ENCODE measurements around the gene NUSAP1. TPM values are rescaled to one million over a fixed set of nuclear protein-coding genes. Genes with fewer than 3 reads are reported as not detected.
A peak's percentile ranks its signal among the peaks of the same experiment; 100 is the strongest.
"Not testable (repeated sequence)": the region's sequence is repeated elsewhere in the genome, so short reads cannot be mapped to it uniquely, and the experiment has no call there.

The NUSAP1 gene
- total RNA-seq, 8 experiments from 2014 or later, result 1.7 to 140 (median 7.3) TPM

DNA sequence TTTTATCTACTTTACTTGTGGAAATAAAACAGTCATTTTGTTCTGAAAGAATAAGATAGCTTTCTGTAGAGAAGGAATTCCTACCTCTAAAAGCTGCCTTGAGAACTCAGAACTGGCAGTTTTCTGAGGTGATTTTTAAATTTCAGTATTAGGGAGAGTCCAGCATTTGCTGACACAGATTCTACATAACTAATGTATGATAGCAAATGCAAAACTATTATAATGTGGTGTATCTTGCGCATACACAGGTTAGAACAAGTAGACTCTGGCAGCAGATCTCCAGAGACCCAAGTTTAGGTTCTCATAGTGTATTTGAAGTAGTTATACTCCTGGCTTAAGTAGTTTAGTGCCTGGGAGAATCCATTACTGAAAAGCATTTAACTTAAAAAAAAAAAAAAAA is 31.1 kb upstream of the NUSAP1 start:
- 0 to 100% (median 88%) methylated on average over 1 of the region's 1 CpG; no CpG with 5 or more reads in 2 of the 10 experiments for WGBS, 10 experiments
- Histone ChIP-seq H3K4me3 (no peak overlapping the region), H3K27ac (no peak overlapping the region), H3K4me1 (replicated peaks in 1 of 2) (no peaks in the 10 kb centered on the region)
- in situ Hi-C loops (cut with MboI; ENCODE audit: low pct_unique_long_range_greater_than_20kb in 2 of 9, low sequenced_read_pairs in 9 of 9, unreplicated experiment in 9 of 9), result no loop called here
- peak in 3 of 8 experiments; percentile 73 to 82 (median 77) for ATAC-seq (replicated peaks in 6 of 8)

DNA sequence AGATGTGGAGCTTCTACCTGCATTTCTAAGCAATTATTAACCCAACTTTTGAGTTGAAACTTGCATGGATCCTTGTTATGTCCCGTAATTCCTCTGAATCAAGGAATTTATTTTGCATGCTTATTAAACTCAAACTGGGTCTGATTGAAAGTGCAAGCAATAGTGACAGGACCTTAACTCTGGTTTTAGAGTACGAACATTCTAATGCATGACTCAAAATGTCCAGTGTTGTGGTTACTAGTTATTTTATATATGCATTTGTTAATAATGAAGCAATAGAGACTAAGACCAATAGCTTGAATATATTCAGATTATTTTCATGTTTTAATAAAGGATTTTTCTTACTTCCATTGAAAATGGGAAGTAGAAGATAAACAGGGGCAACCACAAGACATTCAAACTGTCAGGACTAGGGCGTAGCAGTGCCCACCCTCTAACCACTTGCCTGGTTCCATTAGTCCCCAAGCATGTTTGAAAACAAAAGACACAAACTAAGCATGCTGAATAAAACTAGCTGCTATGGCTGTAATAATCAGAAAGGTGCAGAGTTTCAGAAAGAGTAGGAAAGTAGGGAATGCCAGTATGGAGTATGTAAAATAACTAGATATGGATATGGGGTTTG is 28.4 kb upstream of the NUSAP1 start:
- in situ Hi-C loops (cut with MboI; ENCODE audit: low pct_unique_long_range_greater_than_20kb in 2 of 9, low sequenced_read_pairs in 9 of 9, unreplicated experiment in 9 of 9), result no loop called here
- H3K27ac ChIP-seq, result no peak overlapping the region
- no peak for ATAC-seq (replicated peaks in 6 of 8)
- no peaks in the 10 kb centered on the region for H3K4me1 ChIP-seq (replicated peaks in 1 of 2)
- no peak overlapping the region for H3K4me3 ChIP-seq
- WGBS, 10 experiments, result 67 to 100% (median 91%) methylated on average over 1 to 3 of the region's 3 CpGs; no CpG with 5 or more reads in 2 of the 10 experiments

DNA sequence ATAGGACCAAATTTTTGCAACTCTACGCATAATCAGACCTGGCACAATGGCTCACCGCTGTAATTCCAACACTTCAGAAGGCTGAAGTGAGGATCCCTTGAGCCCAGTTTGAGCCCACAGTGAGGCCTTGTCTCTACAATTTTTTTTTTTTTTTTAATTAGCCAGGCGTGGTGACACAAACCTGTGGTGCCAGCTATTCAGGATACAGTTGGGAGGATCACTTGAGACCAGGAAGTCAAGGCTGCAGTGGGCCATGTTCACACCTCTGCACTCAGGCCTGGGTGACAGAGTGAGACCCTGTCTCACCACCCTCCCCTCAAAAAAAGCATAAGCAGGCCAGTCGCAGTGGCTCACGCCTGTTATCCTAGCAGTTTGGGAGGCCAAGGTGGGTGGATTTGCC is 25.0 kb upstream of the NUSAP1 start:
- Histone ChIP-seq H3K27ac (no peak overlapping the region), H3K4me3 (no peak overlapping the region), H3K4me1 (replicated peaks in 1 of 2) (no peaks in the 10 kb centered on the region)
- in situ Hi-C loops (cut with MboI; ENCODE audit: low pct_unique_long_range_greater_than_20kb in 2 of 9, low sequenced_read_pairs in 9 of 9, unreplicated experiment in 9 of 9), result no loop called here
- WGBS, 10 experiments, result 77 to 100% (median 82%) methylated on average over 2 to 3 of the region's 5 CpGs; no CpG with 5 or more reads in 5 of the 10 experiments
- ATAC-seq (replicated peaks in 6 of 8), result no peak

DNA sequence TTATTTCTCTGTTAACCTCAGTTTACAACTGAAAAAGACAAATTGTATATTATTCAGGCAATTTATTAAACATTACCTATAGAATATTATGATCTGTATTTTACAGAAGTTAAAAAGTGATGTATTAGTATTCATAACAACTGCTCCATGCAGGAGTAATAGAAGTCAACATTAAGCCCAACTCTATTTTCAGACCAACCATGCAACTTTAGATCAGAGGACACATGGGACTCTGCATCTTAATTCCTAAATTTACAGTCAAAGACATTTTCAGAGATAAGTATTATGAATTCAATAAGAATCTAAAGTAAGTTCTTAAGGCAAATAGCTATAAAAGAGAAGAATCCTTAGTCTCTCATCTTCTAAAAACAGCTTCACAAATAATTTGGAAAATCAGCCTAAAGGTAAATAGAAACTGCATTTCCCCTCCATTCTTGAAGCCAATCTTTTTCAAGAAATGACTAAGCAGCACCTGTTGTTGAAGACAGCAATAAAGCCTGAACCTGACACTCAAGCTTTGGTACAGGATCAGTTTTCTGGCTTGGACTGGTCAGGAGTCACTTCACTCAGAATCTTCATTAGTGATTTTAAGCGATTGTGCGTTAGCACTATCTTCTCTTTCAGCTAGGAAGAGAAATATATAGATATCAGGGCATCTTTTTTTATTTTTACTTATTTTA is 23.3 kb upstream of the NUSAP1 start:
- in situ Hi-C loops (cut with MboI; ENCODE audit: low pct_unique_long_range_greater_than_20kb in 2 of 9, low sequenced_read_pairs in 9 of 9, unreplicated experiment in 9 of 9), result no loop called here
- no peak overlapping the region for H3K4me3 ChIP-seq
- no peaks in the 10 kb centered on the region for H3K4me1 ChIP-seq (replicated peaks in 1 of 2)
- WGBS, 10 experiments, result 83 to 100% (median 100%) methylated on average over 1 to 2 of the region's 2 CpGs; no CpG with 5 or more reads in 4 of the 10 experiments
- H3K27ac ChIP-seq, result no peak overlapping the region
- no peak for ATAC-seq (replicated peaks in 6 of 8)

DNA sequence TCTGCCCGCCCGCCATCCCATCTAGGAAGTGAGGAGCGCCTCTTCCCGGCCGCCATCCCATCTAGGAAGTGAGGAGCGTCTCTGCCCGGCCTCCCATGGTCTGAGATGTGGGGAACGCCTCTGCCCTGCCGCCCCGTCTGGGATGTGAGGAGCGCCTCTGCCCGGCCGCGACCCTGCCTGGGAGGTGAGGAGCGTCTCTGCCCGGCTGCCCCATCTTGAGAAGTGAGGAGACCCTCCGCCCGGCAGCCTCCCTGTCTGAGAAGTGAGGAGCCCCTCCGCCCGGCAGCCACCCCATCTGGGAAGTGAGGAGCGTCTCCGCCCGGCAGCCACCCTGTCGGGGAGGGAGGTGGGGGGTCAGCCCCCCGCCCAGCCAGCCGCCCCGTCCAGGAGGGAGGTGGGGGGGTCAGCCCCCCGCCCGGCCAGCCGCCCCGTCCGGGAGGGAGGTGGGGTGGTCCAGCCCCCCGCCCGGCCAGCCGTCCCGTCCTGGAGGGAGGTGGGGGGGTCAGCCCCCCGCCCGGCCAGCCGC is 11.8 kb upstream of the NUSAP1 start:
- WGBS, 10 experiments, result no CpG with 5 or more reads among the region's 39 CpGs

DNA sequence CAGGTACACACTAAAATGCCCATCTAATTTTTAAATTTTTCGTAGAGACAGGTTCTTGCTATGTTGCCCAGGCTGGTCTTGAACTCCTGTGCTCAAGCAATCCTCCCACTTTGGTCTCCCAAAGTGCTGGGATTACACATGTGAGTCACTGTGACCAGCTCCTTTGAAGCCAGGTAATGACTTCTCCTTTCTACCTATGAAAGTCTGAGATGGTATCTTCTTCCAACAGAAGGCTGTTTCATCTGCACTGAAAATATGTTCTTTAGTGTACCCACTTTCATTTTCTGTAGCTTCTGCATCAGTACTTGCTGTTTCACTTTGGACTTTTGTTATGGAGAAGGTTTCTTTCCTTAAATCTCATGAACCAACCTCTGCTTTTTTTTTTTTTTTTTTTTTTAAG is 9.1 kb upstream of the NUSAP1 start:
- H3K4me1 ChIP-seq (replicated peaks in 1 of 2), result no peaks in the 10 kb centered on the region
- in situ Hi-C loops (cut with MboI; ENCODE audit: low pct_unique_long_range_greater_than_20kb in 2 of 9, low sequenced_read_pairs in 9 of 9, unreplicated experiment in 9 of 9), result no loop called here
- no peak overlapping the region for H3K4me3 ChIP-seq
- 83 to 100% (median 88%) methylated on average over 1 of the region's 1 CpG; no CpG with 5 or more reads in 5 of the 10 experiments for WGBS, 10 experiments
- ATAC-seq (replicated peaks in 6 of 8), result no peak
- H3K27ac ChIP-seq, result no peak overlapping the region

More for the DNA sequence above, 11.8 kb upstream of the NUSAP1 start:
- H3K27ac ChIP-seq; in situ Hi-C loops (cut with MboI; ENCODE audit: low pct_unique_long_range_greater_than_20kb in 2 of 9, low sequenced_read_pairs in 9 of 9, unreplicated experiment in 9 of 9); H3K4me3 ChIP-seq; H3K4me1 ChIP-seq (replicated peaks in 1 of 2); ATAC-seq (replicated peaks in 6 of 8): not testable (repeated sequence)

DNA sequence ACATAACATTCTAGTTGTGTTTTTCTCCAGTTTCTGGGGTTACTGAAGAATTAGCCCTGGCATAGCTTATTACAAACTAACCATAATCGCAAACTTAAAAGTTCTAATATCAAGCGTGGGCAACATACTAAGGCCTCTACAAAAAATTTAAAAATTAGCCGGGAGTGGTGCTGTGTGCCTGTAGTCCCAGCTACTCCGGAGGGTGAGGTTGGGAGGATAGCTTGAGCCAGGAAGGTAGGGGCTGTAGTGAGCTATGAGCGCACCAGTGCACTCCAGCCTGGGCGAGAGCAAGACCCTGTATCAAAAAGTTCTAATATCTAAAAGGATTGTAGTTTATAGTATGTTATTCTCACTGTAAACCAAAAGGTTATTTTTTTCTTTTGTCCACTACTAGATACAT is 1.4 kb upstream of the NUSAP1 start:
- in situ Hi-C loops (cut with MboI; ENCODE audit: low pct_unique_long_range_greater_than_20kb in 2 of 9, low sequenced_read_pairs in 9 of 9, unreplicated experiment in 9 of 9), result no loop called here
- Histone ChIP-seq H3K4me1 (replicated peaks in 1 of 2) (peaks cover 0 to 2% of the 10 kb centered on the region in 2 donors), H3K27ac (no peak overlapping the region), H3K4me3 (peak overlapping the region in 2 of 5 donors; percentile 60 to 92)
- no peak for ATAC-seq (replicated peaks in 6 of 8)
- WGBS, 10 experiments, result 20 to 80% (median 44%) methylated on average over 1 to 6 of the region's 6 CpGs; no CpG with 5 or more reads in 1 of the 10 experiments

DNA sequence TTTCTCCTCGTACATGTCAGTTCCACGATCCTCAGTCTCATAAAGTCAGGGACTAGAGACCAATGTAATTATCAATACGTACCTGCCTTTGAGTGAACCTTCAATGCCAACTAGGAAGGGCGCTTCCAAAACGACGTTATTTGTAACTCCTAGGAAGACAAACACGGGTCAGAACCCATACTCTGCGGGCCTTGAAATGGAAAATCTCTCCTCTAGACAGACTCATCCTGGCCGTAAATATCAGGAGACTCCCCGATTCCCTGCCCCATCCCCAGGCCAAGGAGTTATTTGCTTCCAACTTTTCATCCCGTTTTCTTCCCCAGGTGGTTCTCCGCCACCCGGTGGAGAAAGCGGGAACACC is 868 bp upstream of the NUSAP1 start:
- 0 to 10% (median 5%) methylated on average over 2 to 14 of the region's 14 CpGs; no CpG with 5 or more reads in 2 of the 10 experiments for WGBS, 10 experiments
- Histone ChIP-seq H3K4me3 (peak overlapping the region; percentile 57 to 92 (median 72)), H3K4me1 (replicated peaks in 1 of 2) (peaks cover 0 to 2% of the 10 kb centered on the region in 2 donors), H3K27ac (peak overlapping the region in 1 of 2 donors; percentile 71)
- in situ Hi-C loops (cut with MboI; ENCODE audit: low pct_unique_long_range_greater_than_20kb in 2 of 9, low sequenced_read_pairs in 9 of 9, unreplicated experiment in 9 of 9), result no loop called here
- no peak for ATAC-seq (replicated peaks in 6 of 8)

DNA sequence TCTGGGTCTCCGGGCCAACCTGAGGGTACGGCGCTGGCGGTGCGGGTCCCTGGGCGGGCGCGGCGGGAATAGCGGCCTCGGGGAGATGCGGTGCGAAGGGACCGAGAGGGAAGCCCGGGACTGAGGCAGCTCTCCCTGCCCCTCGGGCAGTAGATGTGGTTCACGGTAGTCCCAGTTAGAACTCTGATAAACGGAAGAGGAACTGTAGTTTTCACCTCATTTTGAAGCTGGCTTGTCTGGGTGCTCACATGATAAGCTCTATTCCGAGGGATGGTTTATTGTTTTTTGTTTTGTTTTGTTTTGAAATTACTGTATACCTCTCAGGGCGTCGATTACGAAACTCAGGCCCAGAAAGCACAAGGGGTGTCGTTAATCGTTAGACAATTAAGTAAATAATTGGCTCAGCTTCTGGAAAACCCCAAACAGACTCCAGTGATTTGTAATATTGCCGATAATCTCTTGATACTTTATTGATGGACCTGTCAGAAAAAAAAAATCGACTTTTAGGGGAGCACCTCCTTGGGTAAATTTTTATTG is 413 bp downstream of the NUSAP1 start:
- in situ Hi-C loops (cut with MboI; ENCODE audit: low pct_unique_long_range_greater_than_20kb in 2 of 9, low sequenced_read_pairs in 9 of 9, unreplicated experiment in 9 of 9), result no loop called here
- ATAC-seq (replicated peaks in 6 of 8), result peak; percentile 9 to 48 (median 20)
- Histone ChIP-seq H3K4me1 (replicated peaks in 1 of 2) (peaks cover 0 to 4% of the 10 kb centered on the region in 2 donors), H3K27ac (peak overlapping the region in 1 of 2 donors; percentile 28), H3K4me3 (peak overlapping the region; percentile 57 to 92 (median 72))
- WGBS, 10 experiments, result 0 to 4% (median 0%) methylated on average over 2 to 10 of the region's 26 CpGs

DNA sequence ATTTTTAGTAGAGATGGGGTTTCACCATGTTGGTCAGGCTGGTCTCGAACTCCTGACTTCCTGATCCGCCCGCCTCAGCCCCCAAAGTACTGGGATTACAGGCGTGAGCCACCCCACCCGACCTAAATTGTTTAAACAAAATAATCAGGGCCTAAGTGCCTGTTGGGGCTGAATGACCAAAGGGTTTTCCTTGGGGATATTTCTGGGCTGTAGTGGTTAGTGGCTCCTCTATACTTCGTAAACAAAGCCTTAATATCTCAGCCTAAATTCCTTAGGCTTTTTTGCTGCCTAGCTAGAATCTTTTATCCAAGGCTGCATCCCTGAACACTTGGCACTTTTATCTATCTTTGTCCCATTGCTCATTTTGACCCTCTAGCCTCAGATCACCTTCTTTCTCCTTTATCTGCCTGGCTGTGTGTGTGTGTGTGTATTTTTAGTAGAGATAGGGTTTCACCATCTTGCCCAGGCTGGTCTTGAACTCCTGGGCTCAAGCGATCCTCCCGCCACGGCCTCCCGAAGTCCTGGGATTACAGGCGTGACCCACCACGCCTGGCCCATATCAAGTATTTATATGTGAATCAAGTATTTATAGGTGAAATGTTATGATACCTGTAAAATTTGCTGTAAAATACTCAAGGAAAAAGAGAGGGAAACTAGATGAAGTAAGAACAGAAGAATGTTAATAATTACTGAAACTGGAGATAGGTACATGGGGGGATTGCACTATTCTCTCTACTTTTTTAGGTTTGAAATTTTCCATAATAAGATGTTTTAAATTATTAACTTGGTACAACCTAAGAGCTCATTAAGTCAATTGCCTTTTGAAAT is 1.8 kb downstream of the NUSAP1 start:
- 60 to 97% (median 81%) methylated on average over 2 to 12 of the region's 12 CpGs; no CpG with 5 or more reads in 3 of the 10 experiments for WGBS, 10 experiments
- ATAC-seq (replicated peaks in 6 of 8), result no peak
- Histone ChIP-seq H3K4me1 (replicated peaks in 1 of 2) (peaks cover 0 to 4% of the 10 kb centered on the region in 2 donors), H3K27ac (no peak overlapping the region), H3K4me3 (peak overlapping the region in 2 of 5 donors; percentile 57 to 92)
- in situ Hi-C loops (cut with MboI; ENCODE audit: low pct_unique_long_range_greater_than_20kb in 2 of 9, low sequenced_read_pairs in 9 of 9, unreplicated experiment in 9 of 9), result no loop called here

DNA sequence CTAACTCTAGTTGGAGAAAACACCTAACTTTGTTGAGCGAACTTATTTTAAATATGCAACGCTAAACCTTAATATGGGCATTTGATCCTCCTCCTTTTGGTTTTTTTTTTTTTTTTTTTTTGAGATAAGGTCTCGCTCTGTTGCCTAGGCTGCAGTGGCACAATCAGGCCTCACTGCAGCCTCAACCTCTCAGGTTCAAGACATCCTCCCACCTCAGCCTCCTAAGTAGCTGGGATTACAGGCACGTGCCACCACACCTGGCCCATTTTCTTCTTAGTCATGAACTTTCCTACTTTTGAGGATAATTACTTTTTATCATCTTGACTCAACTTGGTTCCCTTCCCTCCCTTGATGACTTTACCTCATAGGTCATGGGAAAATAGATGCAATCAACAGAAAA is 3.9 kb downstream of the NUSAP1 start:
- H3K4me3 ChIP-seq, result no peak overlapping the region
- 67 to 100% (median 92%) methylated on average over 1 to 4 of the region's 4 CpGs for WGBS, 10 experiments
- no peak for ATAC-seq (replicated peaks in 6 of 8)
- H3K4me1 ChIP-seq (replicated peaks in 1 of 2), result peaks cover 0 to 2% of the 10 kb centered on the region in 2 donors
- no peak overlapping the region for H3K27ac ChIP-seq
- in situ Hi-C loops (cut with MboI; ENCODE audit: low pct_unique_long_range_greater_than_20kb in 2 of 9, low sequenced_read_pairs in 9 of 9, unreplicated experiment in 9 of 9), result no loop called here

DNA sequence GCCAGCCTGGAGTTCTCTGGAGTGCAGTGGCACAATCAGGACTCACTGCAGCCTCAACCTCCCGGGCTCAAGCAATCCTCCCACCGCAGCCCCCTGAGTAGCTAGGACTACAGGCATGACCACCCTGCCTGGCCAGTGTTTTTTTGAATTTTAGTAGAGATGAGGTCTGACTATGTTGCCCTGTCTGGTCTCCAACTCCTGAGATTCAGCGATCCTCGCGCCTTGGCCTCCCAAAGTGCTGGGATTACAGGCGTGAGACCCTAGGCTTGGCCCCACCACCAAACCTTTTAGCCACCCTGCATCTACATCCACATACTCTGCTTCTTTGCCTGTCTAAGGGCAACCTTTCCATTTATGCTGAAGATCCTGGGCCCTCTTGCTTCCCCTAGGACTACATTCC is 4.4 kb downstream of the NUSAP1 start:
- no peak for ATAC-seq (replicated peaks in 6 of 8)
- H3K4me3 ChIP-seq, result no peak overlapping the region
- H3K27ac ChIP-seq, result no peak overlapping the region
- in situ Hi-C loops (cut with MboI; ENCODE audit: low pct_unique_long_range_greater_than_20kb in 2 of 9, low sequenced_read_pairs in 9 of 9, unreplicated experiment in 9 of 9), result no loop called here
- peaks cover 0 to 2% of the 10 kb centered on the region in 2 donors for H3K4me1 ChIP-seq (replicated peaks in 1 of 2)
- WGBS, 10 experiments, result 75 to 100% (median 96%) methylated on average over 1 to 5 of the region's 6 CpGs; no CpG with 5 or more reads in 2 of the 10 experiments

Data from motor neuron (in vitro differentiated cells).